Stimulated activated CD4-positive, alpha-beta T cell treated with anti-CD3 and anti-CD28 coated beads, Interleukin-1b, Interleukin-23, amount 100 ng/mL, for 24 hours (primary cell): ENCODE data around the gene STYXL2.

ENCODE experiments used
- DNase-seq, 4 experiments: peaks; one replicate each; pipeline ENCODE4 v3.0.0-alpha.2; 2020; ENCODE audit warnings: low read depth in 4 of 4, low spot score in 1 of 4

Gene STYXL2

DNA sequence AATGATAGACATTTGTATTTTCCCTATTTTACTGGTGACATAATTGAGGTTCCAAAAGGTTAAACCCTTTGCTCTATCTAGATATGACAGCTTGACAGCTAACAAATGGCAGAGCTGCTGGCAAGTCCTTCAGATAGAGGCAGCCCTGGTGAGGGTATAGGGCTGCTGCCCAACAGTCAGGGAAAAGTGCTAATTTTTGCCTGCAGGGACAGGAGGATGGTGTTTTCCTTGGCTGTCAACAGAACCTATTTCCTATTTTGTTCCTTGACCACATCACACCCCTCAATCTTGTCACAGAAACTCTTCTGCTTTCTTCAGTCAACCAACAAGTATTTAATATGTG lies 16.0 kb upstream of the STYXL2 start:
- no peak for DNase-seq

DNA sequence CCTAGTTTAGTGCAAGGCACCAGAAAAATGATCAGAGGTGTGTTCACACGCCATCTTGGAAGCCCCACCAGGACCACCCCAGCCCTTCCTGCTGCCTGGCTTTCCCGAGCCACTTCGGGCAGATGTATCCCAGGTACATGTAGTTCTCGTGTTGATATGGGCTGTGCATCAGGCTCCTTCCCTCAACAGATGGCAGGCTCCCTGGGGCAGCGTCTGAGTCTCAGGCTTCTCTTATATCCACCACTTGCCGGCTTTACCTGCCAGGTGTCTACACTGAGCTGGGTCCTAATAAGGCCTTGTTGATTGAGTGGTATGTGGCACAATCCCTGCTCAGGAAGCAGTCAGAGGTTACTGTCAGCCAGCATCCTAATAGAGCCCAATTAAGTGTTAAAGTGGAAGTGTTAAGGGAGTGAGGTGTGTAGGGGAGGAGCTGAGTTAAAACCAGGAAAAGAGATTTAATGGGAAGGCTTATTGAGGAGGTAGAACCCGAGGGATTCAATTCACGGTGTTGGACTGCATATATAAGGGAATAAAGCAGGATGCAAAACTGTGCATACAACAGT lies 12.2 kb upstream of the STYXL2 start:
- no peak for DNase-seq

DNA sequence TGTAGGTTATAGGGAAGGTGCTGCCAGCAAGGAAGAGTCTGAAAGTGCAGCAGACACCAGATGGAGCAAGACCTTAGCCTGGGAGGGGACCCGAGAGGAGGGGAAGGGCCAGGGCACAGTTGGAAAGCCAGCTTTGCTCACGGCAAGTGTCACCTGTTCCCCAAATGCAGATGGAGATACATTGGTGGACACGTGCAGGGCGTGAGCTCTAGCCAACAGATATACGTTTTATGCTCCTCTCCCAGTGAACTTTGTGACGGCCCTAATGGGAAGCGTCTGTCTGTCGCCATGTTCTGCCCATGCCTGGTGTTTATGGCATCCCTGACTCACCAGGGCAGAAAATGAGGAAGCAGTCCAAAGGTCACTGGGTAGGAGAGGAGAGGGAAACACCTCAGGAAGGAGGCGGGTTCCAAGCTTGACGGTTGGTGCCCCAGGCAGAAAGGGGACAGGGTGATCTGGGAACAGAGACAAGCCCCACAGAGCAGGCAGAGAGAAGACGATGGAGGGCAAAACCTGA lies 11.3 kb upstream of the STYXL2 start:
- DNase-seq = no peak

DNA sequence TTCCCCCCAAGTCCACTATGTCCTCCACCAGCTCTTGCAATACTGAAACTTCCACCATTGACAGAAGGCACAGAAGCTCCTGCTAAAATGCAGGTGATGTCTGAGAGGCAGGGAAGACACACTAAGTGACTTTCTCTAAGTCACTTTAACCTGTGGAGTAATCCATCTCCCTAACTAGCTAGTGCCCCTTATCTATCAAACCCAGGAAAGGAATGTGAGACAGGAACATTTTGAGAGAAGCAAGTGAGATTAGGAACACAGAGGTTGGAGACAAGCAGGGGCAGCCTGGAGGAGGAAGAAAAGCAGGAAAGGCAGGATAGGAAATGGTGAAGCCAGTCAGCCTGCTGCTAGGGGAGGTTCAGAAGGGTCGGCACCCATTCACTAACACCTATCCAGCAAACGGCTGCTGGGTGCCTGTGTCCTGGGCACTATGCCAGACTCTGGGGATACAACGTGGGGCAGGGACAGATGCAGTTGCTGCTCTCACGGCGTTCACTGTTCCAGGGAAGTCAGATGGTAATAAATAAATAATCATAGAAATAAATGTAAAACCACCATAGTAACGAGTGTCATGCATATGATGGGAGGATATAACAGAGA lies 10.7 kb upstream of the STYXL2 start:
- no peak for DNase-seq

DNA sequence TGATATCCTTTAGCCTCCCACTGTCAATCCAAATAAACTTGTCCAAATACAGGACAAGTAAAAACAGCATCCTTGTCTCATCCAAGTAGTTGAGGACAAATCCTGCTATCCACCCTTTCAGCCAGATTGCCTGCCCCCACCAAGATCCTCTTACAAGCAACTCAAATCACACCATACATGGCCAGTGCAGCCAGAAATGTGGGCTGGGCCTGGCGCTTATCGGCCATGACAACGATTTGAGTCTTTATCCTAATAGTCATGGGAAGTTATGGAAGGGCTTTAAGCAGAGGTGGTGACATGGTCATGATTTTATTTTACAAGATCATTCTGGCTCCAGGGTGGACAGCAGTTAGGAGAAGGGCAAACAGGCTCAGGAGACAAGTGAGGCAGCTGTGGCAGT lies 10.0 kb upstream of the STYXL2 start:
- DNase-seq = no peak

DNA sequence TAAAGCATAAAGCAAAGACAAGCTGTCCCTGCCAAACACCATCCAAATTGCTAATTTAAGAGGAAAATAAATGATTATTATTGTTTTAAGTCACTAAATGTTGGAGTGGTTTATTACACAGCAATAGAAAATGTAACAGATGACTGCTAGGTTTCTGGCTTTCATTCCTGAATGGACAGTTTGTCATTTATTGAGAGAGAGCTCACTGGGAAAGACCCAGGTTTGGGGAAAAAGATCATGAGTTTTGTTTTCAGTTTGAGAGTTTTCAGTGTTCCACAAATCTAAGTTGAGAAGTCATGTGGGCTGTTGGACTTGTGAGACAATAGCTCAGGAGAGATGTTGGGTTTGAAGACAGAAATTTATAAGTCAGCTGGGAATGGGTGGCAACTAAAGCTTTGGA lies 9.1 kb upstream of the STYXL2 start:
- DNase-seq = no peak

DNA sequence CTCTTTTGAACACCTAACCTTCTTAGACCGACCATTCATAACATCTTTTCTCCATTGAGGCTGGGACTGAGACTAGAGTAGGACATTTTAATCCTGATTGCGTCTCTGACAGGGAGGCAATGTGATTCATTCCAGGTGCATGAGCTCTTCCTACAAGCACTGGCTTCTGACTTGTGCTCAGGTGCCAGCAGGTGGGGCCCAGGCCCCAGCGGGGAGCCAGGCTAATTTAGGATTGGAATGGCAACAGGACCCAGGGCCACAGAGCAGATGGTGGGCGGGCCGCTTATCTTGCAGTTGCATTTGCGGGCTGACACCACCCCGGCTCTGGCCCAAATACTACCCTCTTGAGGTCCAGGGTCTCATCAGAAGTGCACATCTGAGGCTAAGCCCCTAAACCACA lies 7.8 kb upstream of the STYXL2 start:
- DNase-seq = no peak

DNA sequence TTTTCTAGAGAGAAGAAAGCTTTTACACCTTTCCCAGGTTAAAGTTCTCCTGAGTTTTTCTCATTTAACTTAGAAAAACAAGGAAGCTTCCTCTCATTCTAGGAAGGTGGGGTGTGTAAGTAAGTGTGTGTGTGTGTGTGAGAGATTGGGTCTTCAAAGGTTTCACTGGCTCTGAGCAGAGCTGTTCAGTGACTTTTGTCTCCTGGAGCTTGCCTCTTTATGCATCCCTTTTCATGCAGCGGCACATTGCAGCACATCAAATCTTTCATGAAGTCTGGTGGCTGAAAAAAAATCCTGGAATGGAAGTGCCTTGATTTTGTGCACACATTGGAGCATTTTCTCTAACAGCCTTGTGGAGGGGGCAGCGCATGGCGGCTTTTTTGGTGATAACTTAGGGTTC lies 7.1 kb upstream of the STYXL2 start:
- no peak for DNase-seq

DNA sequence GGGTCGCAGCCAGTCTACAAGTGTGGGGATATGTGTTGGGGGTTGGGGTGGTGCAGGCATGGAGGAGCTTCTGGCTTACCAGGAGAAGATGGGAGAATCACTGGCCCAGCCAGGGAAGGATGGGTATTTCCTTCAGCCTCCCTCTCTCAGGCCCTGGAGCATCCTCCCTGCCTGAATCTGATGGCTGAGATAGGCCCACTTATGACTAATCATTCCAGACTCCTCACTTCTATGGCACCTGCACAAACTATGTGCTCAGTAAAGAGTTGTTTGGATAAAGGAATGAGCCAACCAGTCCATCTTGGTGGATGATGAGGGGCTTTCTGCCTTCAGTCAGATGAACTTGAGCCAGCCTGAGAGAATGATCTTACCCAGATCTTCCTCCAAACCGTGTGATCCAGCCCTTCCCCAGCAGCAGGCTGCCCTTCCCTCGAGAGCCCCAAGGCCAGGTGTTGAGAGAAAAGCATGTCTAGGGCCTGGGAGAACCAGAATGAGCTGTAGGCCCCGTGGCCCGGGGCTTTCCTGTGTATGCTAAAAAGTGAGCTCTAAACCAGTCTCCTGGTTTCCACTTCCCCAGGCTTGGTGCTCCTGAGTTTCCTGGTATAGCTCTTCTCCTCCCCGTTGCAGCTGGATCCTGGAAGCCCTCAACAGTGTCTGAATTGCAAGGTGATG lies 5.0 kb upstream of the STYXL2 start:
- no peak for DNase-seq

DNA sequence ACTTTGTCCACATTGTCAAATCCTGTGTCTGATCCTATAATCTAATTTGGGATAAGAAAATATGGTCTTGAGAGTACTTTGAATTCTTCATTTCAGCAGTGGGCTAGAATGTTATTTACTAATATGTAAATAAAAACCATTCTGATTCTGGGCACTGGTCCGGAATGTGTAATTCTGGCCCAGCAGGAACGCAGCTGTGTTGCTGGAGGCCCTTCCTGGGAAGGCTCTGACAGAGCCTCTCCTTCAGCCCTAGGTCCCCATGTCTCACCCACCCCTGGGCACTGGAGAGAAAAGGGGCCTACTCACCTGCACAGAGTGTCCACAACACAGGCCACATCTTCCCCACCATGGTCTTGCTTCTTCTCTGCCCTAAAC lies 3.9 kb upstream of the STYXL2 start:
- no peak for DNase-seq

DNA sequence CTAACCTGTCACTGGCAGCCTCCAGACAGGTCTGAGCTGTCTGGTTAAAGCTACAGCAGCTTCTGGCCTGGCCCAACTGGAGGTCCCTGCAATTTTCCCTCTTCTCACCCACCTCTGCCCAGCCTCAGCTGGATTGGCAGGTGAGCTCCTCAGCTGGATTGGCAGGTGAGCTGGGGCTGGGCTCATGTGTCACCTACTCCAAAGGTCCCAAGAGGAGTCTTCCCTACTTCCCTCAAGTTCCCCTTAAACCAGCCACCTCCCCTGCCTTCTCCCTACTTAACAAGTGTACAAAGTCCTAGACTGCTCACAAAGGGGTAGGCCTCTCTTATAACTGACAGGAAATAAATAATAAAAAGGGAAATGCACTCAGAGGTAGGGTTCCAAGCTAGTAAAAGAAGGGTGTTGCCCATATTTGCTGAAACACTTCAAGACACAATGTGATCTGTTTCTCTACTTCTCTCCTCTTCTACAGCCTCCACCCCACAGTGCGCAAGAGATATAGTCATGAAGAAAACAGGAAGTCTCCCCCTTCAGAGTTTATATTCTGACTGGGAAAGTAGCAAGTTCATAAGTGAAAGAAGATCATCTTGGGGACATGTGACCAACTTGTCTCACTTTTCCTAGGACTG lies 3.4 kb upstream of the STYXL2 start, which contains the start of gene GPA33:
GPA33 (minus strand) TSS at position 64 of the 629 bp plus-strand sequence. CDS start 90 bp downstream, outside the sequence.
- DNase-seq = no peak

DNA sequence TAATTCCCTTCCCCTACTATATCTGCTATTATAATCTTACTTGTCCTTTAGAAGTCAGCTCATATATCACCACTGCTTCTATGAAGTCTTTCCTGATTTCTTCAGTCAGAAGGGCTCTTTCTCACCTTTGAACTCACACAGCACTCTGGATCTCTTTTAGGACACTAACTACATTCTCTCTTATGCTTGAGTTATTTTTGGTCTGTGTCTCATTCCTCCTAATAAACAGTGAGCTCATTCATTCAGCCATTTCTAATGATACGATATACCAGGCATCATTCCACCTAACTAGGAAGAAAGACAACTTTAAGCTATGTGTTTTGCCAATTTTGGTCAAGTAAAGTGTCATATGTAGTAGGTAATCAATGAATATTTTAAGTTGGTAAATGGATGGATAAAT lies 1.2 kb upstream of the STYXL2 start:
- no peak for DNase-seq

DNA sequence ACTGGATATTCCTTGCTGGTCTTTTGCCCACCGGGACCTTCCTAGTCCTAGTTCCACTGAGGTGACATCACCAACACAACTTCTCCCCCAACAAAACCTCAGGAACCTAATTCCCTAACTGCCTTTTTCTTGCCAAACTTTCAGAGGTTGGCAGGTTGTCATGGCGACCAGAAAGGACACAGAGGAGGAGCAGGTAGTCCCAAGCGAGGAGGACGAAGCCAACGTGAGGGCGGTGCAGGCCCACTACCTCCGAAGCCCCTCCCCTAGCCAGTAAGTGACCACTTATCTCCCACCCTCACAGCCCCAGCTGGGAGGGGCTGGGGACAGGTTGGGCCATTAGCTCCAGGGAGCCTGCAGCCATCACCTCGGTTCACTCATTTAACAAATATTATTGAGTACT lies 815 bp downstream of the STYXL2 start:
- DNase-seq = no peak

DNA sequence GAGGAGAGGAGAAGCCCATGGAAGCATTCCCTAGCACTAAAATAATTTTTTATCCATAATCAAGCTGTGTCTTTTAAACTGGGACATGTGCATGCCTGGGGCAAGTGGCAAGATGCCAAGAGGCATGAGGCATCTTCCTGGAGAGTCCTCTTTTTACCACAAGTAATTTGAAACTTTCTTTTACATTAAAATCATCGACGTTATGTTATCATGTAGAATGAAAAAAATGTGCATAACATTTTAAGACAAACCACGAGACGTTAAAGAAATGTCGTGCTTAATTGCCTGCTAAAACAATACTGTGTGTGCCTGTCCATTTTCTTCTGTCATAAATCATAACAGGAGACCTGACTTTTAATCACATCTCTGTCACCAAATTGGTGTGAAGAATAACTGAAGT lies 1.5 kb downstream of the STYXL2 start:
- DNase-seq = no peak

DNA sequence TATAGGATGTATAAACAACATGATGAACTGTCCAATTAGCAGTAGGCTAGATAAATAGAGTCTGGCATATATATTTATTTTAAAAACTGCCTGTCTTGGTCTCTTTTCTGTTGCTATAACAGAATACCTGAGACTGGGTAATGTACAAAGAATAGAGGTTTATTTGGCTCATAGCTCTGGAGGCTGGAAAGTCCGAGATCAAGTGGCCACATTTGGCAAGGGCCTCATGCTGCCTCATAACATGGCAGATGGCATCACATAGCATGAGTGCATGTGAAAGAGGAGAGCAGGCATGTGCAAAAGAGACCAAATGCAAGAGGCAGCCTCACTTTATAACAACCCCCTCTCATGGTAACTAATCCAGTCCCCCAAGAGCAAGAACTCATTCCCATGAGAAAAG lies 6.0 kb downstream of the STYXL2 start:
- no peak for DNase-seq

DNA sequence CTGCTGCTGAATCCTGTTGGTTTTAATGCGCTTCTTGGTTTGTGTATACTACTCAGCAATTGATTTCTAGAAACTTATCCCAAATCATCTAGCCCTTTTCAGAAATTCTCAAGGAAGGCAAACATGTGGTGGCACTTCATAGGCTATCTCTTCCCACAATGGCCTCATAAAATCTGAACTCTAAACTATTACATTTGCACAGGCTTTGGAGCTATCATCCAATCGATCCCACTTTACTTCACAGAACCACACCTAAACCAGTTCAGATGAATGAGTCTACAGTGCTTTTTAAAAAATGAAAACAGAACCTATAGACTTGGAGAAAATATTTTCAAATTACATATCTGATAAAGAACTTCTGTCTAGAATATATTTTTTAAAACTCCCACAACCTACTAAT lies 6.9 kb downstream of the STYXL2 start:
- DNase-seq = no peak

DNA sequence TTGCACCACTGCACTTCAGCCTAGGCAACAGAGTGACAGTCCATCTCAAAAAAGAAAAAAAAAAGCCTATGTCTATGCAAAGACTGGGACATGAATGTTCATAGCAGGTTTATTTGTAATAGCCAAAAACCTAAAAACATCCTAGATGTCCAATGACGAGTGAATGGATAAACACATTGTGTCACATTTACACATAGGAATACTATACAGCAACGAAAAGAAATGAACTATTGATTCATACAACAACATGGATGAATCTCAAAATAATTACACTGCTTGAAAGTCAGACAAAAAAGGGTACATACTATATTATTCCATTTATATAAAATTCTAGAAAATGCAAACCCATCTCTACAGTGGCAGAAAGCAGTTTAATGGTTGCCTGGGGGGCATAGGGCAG lies 7.9 kb downstream of the STYXL2 start:
- no peak for DNase-seq

DNA sequence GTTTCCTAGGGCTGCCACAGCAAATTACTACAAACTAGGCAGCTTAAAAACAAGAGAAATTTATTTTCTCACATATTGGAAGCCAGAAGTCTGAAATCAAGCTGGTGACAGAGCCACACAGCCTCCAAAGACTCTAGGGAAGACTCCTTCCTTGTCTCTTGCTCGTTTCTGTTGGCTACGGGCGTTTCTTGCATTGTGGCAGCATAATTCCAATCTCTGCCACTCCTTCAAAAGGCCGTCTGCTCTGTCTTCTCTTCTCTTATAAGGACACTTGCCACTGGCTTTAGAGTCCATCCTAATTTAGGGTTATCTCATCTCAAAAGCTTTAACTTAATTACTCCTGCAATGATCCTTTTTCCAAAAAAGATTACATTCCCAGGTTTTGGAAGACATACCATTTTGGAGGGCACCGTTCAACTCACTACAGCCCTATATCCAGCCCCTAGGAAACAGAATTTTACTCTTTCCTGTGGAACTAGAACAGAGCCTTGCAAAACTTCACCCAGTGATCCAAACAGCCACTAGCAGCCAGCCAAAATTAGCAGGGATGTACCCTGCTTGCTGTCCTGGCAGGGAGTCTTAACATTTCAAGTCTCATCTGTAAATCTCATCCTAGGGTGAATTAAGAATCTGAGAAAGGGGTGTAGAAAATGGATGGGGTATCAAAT lies 9.2 kb downstream of the STYXL2 start:
- DNase-seq = no peak

DNA sequence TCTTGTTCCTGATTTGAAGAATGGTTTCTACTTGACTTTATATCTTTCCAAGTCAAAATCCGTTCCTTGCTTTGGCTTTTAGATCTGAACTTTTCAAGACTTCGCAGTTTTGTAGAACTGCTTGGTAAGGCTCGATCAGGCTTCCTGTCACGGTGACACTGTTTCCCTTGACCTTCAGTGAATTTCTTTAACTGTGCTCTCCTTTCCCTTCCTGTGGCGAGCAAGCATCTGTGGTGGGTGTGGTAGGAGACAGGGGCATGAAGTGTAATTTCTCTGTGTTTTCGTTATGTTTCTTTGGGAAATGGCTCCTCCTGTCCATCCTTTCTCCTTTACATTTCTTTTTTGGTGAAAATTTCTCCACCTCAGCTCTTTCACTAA lies 10.4 kb downstream of the STYXL2 start:
- DNase-seq = no peak

DNA sequence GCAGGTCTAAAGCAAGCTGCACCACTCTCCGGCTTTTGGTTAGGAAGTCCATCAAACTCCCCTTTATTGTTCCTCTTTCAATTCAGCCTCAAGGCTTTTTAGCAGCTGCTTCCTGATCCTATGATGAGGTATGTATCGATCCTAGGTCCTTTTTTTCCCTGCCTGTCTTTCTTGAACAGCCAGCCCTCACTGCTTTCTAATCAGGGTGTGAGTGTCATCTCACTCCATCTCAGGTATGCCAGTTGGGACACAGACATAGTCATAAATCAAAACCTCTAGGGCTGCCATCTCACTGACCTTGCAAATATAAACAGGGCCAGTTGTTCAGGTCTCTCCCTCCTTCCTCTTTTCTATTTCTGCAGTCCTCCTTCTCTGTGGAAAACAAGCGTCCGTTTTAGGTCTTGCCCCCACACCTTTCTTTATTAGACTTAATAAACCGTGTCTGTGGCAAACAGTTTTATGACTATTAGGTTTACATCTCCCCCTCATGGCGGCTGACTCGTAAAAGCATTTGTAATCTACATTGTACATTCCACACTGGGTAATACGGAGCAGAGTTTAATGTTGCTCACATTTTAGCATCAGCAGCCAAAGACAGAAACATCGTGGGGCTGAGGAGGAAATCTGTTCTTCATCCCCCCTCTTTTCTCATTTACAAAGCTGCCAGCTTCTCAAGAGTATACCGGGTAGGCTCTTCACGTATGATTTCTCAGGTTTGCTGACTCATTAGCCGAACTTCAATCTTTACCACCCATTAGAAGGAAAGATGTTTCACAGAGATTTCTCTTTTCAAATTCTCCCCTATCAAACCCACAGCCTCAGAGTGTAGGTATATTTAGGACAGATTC lies 11.6 kb downstream of the STYXL2 start:
- no peak for DNase-seq

DNA sequence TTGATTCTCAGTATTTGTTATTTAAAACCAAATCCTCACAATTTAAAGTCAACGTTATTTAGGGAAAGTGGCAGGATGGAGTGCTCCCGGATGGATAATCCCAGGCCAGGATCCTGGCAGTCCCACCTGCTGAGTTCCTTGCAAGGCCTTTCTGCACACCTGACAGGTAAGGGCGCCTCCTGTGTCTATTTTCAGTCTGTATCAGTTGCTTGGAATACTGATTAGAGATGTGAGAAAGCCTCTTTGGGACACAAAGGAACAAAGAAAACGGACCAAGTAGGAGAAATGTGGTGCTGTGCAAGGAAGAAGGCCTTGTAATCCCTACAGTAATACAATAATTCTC lies 12.2 kb downstream of the STYXL2 start:
- no peak for DNase-seq
